ENCODE measurements around the gene ARAP1.

Gene ARAP1

DNA sequence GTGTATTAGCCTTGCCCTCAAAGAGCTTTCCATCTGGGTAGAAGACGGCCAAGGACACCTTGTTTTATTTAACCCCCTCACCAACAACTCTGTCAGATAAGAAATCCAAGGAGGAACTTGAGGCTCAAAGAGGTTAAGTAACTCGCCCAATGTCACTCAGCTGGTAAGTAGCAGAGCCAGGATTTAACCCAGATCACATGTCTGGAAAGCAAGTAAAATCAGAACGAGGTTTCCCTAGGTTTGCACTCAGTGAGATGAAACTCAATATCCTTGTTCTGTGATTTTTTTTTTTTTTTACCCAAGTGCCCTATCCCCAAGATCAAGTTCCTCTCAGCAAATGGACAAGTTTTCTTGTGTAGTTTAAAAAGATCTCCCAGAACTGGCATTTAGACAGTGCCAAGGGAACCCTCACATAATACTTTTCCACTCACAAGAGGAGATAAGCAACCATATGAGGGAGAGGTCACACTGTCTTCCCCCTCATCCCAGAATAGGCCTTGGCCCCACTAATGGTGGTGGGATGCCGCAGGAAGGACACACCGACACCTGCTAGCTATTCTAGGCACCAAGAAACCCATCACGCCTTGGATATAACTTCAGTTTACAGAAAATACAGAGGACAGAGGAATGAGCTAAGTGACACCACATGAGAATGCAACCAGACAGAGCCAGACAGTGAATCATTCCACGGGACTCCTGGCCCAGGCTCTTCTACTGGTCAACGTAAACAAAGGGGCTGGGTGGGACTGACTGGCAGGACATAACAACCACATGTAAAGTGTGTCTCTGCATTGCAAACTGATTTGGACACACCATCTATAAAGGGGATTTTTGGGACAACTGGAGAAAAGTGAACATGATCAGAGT, 8.6 kb upstream of the ARAP1 start:
- no peak for DNase-seq

DNA sequence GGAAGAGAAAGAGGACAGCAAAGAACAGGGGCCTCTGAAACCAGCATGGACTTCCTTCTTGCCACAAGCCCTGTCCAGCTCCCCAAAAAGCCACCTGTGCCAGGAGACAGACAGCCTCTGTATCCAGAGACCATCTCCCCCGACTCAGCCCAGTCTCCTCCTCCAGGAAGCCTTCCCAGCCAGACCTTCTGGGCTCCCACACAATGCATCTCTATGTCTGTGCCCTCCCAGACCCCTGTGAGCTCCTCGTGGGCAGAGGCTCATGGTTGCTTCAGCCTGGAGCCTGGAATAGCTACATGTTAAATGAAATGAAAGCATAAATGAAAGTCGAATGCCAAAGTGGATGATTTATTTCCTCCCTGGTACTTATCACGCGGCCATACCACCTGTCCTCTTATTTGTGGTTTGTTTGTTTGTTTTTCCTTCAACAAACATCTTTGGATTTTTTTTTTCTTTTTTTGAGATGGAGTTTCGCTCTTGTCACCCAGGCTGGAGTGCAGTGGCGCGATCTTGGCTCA, 7.3 kb upstream of the ARAP1 start:
- DNase-seq = no peak

DNA sequence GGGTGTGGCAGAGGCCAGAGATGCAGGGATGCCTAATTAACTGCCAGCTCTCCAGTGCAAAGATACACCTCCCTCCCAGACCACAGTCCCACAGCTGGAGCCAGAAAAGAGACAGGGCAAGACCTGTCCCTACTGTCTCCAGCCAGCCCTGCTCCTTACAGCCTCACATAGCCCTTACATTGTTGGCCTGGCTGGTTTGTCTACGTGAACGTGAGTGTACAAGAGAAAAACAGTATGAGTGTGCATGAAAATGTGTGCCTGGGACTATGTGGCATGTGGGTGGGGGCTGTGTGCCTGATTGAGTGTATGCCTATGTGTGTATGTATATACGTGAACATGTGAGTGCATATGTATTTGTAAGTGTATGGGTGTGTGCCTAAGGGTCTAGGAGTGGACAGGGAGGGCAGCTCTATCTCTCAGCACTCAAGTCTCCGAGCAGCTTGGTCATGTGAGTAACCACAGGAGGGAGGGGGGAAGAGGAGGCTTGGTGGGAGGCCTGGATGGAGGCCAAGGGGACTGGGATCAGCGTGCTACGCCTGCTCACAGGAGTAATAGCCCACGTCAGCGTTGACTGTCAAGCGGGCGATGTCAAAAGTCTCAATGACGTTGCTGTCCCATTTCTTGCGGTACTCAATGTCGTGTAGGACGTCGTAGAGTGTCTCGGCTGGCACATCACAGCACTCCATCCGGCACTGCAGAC, 6.6 kb upstream of the ARAP1 start:
- DNase-seq = no peak

DNA sequence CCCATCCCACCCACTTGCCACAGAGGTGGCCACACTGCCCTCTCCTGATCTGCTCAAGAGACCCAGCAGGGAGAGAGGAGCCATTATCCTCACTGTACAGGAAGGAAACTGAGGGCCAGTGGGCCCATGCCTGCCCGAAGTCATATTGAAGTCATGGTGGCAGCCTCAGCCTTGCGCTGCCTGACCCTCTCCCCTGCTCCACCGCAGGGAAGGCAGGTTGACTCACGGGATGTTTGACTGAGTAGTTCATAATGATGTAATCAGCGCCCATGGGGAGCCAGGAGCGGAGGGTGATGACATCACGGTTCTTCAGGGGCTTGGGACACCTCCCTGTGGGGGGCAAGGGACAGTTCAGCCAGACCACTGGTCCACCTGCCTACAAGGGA, 6.1 kb upstream of the ARAP1 start:
- no peak for DNase-seq

DNA sequence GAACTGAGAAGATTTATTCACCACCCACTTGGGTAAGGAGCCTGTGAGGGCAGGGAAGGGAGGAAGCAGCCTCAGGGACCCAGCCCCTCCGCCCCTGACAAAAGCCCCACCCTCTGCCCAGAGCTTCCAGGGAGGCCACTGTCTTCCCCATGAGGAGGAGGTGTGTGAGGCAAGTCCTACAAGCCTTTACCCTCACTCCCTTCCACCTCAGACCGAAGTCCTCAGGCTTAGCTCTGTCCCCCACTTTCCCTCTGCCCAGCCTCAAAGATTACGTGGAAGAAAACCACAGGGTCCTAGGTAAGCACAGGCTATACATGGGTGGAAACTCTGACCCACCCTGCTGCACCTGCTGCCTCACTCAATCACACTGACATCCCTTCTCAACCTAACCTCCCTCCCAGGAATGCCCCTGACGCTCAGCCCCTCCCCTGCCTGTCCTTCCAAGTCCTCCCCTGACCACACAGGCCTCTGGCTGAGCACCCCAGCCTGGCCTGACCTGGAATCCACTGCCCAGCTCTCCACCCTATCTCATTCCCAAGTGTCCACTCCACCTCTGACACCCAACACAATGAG, 3.6 kb upstream of the ARAP1 start:
- DNase-seq = no peak

- no peak for DNase-seq
Measured at GRCh38 chr11:72754544-72755155, 2.4 kb upstream of the ARAP1 start.

DNA sequence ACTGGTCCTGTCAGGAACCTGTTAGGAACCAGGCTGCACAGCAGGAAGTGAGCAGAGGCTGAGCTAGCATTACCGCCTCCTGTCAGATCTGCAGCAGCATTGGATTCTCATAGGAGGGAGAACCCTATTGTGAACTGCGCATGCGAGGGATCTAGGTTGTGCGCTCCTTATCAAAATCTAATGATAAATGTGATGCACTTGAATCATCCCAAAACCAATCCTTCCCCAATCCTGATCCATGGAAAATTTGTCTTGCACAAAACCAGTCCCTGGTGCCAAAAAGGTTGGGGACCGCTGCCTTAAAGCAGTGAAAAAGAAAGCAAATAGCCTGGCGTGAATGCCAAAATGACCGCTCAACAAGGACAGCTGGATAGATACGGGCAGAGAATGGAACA, 1.9 kb upstream of the ARAP1 start:
- no peak for DNase-seq

DNA sequence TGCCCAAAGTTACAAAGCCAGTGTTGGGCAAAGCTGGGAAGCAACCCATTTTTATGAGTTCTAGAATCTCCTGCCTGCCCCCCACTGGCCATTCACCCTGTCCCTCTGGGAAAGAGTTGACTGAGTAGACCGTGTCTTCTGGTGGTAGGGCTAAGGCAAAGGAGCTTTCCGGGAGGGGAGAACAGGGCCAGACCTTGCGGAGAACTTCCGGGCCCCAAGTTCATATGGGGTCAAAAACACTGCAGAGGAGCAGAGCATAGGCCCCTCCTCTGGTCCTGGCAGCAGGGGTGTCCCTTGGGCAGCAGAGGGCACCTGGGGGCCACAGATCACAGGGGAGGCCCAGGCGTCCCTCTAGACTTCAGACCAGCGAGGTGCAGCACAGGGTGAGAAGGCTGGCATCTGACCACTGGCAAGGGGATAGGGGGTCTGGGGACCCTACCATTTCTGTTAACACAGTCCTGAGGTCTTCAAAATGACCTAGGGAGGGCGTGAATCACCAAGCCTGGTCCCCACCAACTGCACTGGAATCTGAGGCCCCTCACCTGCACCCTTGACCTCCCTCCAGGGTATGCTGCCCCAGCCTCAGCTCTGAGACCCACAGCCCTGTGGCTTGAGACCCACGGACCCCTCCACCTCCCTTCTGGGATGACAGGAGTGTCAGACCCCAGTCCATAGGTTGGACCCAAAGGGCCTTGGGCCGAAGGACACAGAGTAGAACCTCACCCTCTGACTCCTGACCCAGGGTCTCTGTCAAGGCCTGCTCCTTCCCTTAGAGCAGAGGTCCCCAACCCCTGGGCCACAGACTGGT, 1.3 kb upstream of the ARAP1 start:
- no peak for DNase-seq

- DNase-seq = no peak
Measured at GRCh38 chr11:72751116-72752087, 806 bp downstream of the ARAP1 start.

DNA sequence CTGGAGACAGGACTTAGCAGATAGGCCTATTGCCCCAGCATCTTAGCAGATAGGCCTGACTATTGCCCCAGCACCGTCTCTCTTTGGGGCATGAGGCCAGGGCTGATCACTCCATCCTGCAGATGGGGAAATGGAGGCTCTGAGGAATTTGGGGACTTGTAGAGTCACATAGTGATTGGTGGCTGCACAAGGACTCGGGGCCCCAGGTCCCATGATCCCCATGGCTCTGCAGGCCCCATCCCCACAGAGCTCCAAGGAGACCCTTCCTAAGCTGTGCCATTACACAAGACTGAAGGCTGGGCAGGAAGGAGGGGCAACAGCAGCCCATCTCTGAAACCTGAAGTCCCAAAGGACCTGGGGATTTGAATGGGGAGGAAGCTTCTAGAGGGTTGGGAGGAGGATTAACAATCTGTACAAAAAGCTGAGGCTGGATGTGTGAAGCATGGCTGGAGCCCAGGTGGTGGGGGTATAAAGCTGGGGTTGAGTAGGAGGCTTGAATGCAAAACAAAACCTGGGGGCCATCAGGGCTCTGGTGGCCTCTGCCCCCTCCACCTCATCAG, 1.6 kb downstream of the ARAP1 start:
- DNase-seq = no peak

DNA sequence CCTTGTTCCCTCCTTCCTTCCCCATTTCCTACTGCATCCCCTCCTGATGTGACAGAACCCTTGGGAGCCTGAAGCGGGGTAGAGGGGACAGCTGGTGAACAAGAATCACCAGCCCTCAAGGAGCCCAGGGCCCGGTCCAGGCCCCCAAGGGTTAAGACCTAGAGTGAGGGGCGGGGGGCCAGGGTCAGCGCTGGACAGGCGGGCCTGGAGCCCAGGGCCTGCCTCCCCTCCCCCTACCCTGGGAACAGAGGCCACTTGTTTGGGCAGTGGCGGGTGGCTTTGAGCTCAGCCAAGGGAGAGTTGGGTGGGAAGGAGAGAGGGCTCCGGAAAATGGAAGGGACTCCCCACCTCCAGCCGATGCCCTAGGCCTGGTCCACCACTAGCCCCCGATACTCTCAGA, 2.1 kb downstream of the ARAP1 start:
- no peak for DNase-seq

DNA sequence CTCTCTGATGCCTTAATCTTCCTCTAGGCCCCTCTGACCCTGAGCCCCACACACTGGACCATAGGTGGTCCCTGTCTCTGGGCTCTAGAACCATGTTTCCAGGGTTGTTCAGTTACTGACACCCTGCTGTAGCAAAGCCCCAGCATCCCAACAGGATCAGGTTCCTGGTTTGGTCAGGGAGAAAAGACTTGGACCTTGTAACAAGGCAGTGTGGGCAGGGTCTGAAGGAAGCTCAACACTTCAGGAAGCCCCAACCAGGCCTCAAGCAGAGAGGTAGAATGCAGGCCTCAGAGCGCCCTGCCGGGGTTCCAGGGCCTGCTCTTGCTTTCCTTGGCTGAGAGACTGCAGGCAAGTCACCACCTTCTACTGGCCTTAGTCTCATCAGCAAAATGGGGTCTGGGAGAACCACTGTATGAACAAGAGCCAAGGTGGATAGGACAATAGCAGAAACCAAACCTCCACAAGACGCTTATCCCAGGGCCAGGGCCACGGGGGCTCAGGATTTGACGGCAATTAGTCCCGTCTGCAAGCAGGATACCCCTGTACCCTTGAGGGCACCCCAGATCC, 4.8 kb downstream of the ARAP1 start:
- DNase-seq = no peak

DNA sequence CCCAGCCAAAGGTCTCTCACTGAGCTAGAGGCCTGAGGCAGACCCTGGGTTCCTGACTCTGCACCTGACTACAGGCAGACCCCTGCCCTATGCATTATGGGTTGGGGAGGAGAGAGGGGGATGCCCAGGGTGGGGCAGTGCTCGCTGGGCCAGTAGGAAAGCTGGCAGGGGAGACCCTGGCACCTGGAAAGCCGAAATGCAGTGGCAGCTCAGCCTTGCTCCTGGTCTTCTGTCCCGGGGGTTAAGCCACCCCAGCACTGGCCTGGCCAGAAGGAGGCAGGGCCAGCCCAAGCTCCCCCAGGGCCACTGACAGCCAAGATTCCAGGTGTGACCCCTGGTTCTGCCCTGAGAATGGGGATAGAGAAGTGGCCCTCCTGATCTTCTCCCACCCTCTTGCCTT, 5.4 kb downstream of the ARAP1 start:
- DNase-seq = no peak

- no peak for DNase-seq
Measured at GRCh38 chr11:72745925-72746550, 6.2 kb downstream of the ARAP1 start.

DNA sequence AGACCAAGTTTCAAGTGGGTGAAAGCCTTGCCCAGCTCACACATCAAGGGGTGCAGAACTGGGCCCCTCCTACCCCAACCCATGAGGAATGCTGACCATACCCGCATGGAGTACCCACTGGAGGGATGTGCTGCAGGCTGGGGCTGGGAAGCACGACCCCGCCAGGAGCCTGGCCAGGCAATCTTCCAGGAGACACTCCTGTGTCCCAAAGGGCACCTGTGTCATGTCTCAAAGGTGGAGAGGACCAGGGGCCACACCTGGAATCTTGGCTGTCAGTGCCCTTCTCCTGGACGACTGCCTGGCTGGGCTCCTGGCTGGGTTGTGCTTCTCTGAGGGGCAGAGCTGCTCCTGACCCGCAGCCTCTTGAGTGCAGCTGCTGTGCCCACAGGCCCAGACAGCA, 6.7 kb downstream of the ARAP1 start:
- no peak for DNase-seq

GRCh38 chr11:72744474-72744873, 7.7 kb downstream of the ARAP1 start:
- DNase-seq = no peak

GRCh38 chr11:72743321-72744221, 8.6 kb downstream of the ARAP1 start:
- no peak for DNase-seq

GRCh38 chr11:72742513-72743320, 9.5 kb downstream of the ARAP1 start:
- DNase-seq = no peak

Data from activated CD4-positive, CD25-positive, alpha-beta regulatory T cell treated with anti-CD3 and anti-CD28 coated beads, Interleukin-2, amount 50 U/mL, for 72 hours (primary cell).